K562 (cell line): ENCODE results near the gene SCML2. TPM values are rescaled to one million over a fixed set of nuclear protein-coding genes. Genes with fewer than 3 reads are reported as not detected.

ENCODE experiments used
- ADNP ChIP-seq: fragments of 200-800 bp; sonication (Bioruptor generic); IDR thresholded peaks from 2 replicates; pipeline ENCODE4 v1.6.1; 2016; ENCODE audit warnings: missing genetic modification characterization, missing compliant biosample characterization
- ARID2 ChIP-seq: fragments of 450-650 bp; IDR thresholded peaks from 2 replicates; pipeline ENCODE4 v1.6.1; 2017; ENCODE audit warnings: antibody characterized with exemption, mild to moderate bottlenecking
- ATF3 ChIP-seq, 2 experiments: fragments of 450-650 bp in 1 of 2; sonication (generic) in 1 of 2; formaldehyde crosslinking in 1 of 2; IDR thresholded peaks in 1 of 2; conservative IDR thresholded peaks in 1 of 2; 2 replicates each; pipeline versions ENCODE4 v1.6.1 to v1.8.1; 2016 to 2023; ENCODE audit warnings: mild to moderate bottlenecking in 2 of 2, moderate library complexity in 2 of 2, inconsistent platforms in 1 of 2, missing genetic modification reagents in 1 of 2
- CC2D1A ChIP-seq: fragments of 450-650 bp; IDR thresholded peaks from 2 replicates; pipeline ENCODE4 v1.6.1; 2017; ENCODE audit warnings: mild to moderate bottlenecking
- CREBBP ChIP-seq: IDR thresholded peaks from one replicate; pipeline ENCODE4 v1.6.1; 2012; ENCODE audit warnings: low read depth, mild to moderate bottlenecking, control low read depth, inconsistent platforms, low read length
- CXXC5 ChIP-seq: fragments of 250-450 bp; sonication (Bioruptor Pico); IDR thresholded peaks from 2 replicates; pipeline ENCODE4 v1.8.0; 2022; ENCODE audit warnings: inconsistent platforms, mild to moderate bottlenecking, moderate library complexity
- DLX4 ChIP-seq: fragments of 250-450 bp; sonication (Bioruptor Pico); IDR thresholded peaks from 2 replicates; pipeline ENCODE4 v1.6.1; 2021; ENCODE audit warnings: mild to moderate bottlenecking
- EZH2 ChIP-seq: IDR thresholded peaks from 2 replicates; pipeline ENCODE4 v1.6.1; 2012; ENCODE audit warnings: low read depth, mild to moderate bottlenecking, inconsistent platforms, low read length, borderline replicate concordance
- HMBOX1 ChIP-seq: sonication (generic); IDR thresholded peaks from 2 replicates; pipeline ENCODE4 v1.6.1; 2016
- HNRNPL ChIP-seq: fragments of 200-400 bp; formaldehyde crosslinking; IDR thresholded peaks from 2 replicates; pipeline ENCODE4 v1.6.1; 2017; ENCODE audit warnings: low read depth, mild to moderate bottlenecking, low read length
- HNRNPLL ChIP-seq: fragments of 200-400 bp; formaldehyde crosslinking; IDR thresholded peaks from 2 replicates; pipeline ENCODE4 v1.6.1; 2017; ENCODE audit warnings: low read length, low read depth, mild to moderate bottlenecking; ENCODE audit not compliant: poor library complexity, severe bottlenecking
- HNRNPUL1 ChIP-seq: fragments of 200-400 bp; formaldehyde crosslinking; IDR thresholded peaks from 2 replicates; pipeline ENCODE4 v1.6.1; 2017; ENCODE audit warnings: low read length
- KDM4B ChIP-seq, 2 experiments: fragments of 450-650 bp in 1 of 2; sonication (generic) in 1 of 2; IDR thresholded peaks; 2 replicates each; pipeline ENCODE4 v1.6.1; 2016 to 2017; ENCODE audit warnings: borderline replicate concordance in 2 of 2, antibody characterized with exemption in 1 of 2, low read depth in 1 of 2, mild to moderate bottlenecking in 1 of 2
- MAFF ChIP-seq: IDR thresholded peaks from 2 replicates; pipeline ENCODE4 v1.6.1; 2012; ENCODE audit warnings: low read length, improper control_type of control experiment
- MAZ ChIP-seq, 2 experiments: fragments of 450-650 bp in 1 of 2; sonication (generic) in 1 of 2; formaldehyde crosslinking; IDR thresholded peaks in 1 of 2; conservative IDR thresholded peaks in 1 of 2; 2 replicates each; pipeline versions ENCODE4 v1.4.0 to v1.5.0; 2020; ENCODE audit warnings: mild to moderate bottlenecking in 1 of 2, missing genetic modification reagents in 1 of 2
- MCM7 ChIP-seq, 2 experiments: fragments of 450-650 bp; IDR thresholded peaks; 2 replicates each; pipeline ENCODE4 v1.6.1; 2016 to 2018
- NCOA1 ChIP-seq: fragments of 450-650 bp; IDR thresholded peaks from 2 replicates; pipeline ENCODE4 v1.6.1; 2016; ENCODE audit warnings: low read depth
- NCOA6 ChIP-seq: fragments of 450-650 bp; IDR thresholded peaks from 2 replicates; pipeline ENCODE4 v1.6.1; 2017; ENCODE audit warnings: mild to moderate bottlenecking
- NFE2 ChIP-seq: IDR thresholded peaks from 2 replicates; pipeline ENCODE4 v1.6.1; 2014; ENCODE audit warnings: antibody characterized with exemption, low read depth
- PRPF4 ChIP-seq: fragments of 200-400 bp; formaldehyde crosslinking; IDR thresholded peaks from one replicate; pipeline ENCODE4 v1.6.1; 2017; ENCODE audit warnings: low read length, low read depth, mild to moderate bottlenecking; ENCODE audit not compliant: insufficient read depth, poor library complexity, severe bottlenecking
- RBM22 ChIP-seq: fragments of 200-400 bp; formaldehyde crosslinking; IDR thresholded peaks from 2 replicates; pipeline ENCODE4 v1.6.1; 2018; ENCODE audit warnings: low read length, low read depth; ENCODE audit not compliant: poor library complexity, severe bottlenecking
- TRIM28 ChIP-seq: fragments of 450-650 bp; IDR thresholded peaks from 2 replicates; pipeline ENCODE4 v1.6.1; 2017
- ZBTB17 ChIP-seq: fragments of 450-650 bp; formaldehyde crosslinking; IDR thresholded peaks from 2 replicates; pipeline ENCODE4 v1.4.0; 2020; ENCODE audit warnings: mild to moderate bottlenecking
- ZBTB7A ChIP-seq: IDR thresholded peaks from 2 replicates; pipeline ENCODE4 v1.6.1; 2011; ENCODE audit warnings: low read depth, mild to moderate bottlenecking, low read length, moderate library complexity, borderline replicate concordance; ENCODE audit not compliant: control insufficient read depth
- ZC3H4 ChIP-seq: sonication (generic); formaldehyde crosslinking; IDR thresholded peaks from 2 replicates; pipeline ENCODE4 v1.9.0; 2021; ENCODE audit warnings: missing genetic modification reagents, borderline replicate concordance
- ZNF121 ChIP-seq: sonication (generic); formaldehyde crosslinking; conservative IDR thresholded peaks from 2 replicates; pipeline ENCODE4 v1.8.0; 2022; ENCODE audit warnings: missing genetic modification reagents
- ZNF124 ChIP-seq: sonication (generic); formaldehyde crosslinking; IDR thresholded peaks from 2 replicates; pipeline ENCODE4 v1.8.1; 2022; ENCODE audit warnings: missing genetic modification reagents
- ZNF263 ChIP-seq: sonication (generic); formaldehyde crosslinking; IDR thresholded peaks from 2 replicates; pipeline ENCODE4 v1.8.0; 2022; ENCODE audit warnings: mild to moderate bottlenecking, missing genetic modification reagents, borderline replicate concordance
- ZNF551 ChIP-seq: fragments of 250-450 bp; sonication (Bioruptor Pico); IDR thresholded peaks from 2 replicates; pipeline ENCODE4 v1.5.0; 2021; ENCODE audit warnings: mild to moderate bottlenecking, moderate library complexity
- polyA plus RNA-seq, 8 experiments: library from polyadenylated mRNA; depleted of rRNA in 4 of 8; stranded (reverse) in 5 of 8; unstranded in 3 of 8; fragments of >200 nt; fragmentation: Nextera tagmentation in 2 of 8; fragmentation: Illumina TruSeq in 1 of 8; extraction: Ambion mirVana in 2 of 8; extraction: Trizol in 1 of 8; gene quantifications; 2 replicates each; pipeline versions ENCODE4 v1.2.1 to v1.2.3, GENCODE V29; 2011 to 2014; ENCODE audit warnings: inconsistent platforms in 1 of 8, missing spikeins in 1 of 8
- total RNA-seq, 7 experiments: library from RNA; depleted of rRNA in 6 of 7; stranded (reverse); fragments of >200 nt in 6 of 7; fragmentation: Illumina TruSeq in 2 of 7; extraction: Trizol in 2 of 7; gene quantifications; 2 replicates each; pipeline versions ENCODE4 v1.2.1 to v1.2.3, GENCODE V29; 2011 to 2021; ENCODE audit warnings: low replicate concordance in 1 of 7

The SCML2 gene
- total and polyA plus RNA-seq, 9 of the 15 experiments (the other 6 are each of a cell fraction or from before 2014, with no cell fraction given), result 15.1 to 30.8 (median 22.9) TPM

GRCh38 chrX:18353931-18354368 is 538 bp downstream of the SCML2 start (continued):
- no peak for TF ChIP-seq ATF3 (IDR thresholded peaks at IDR 0.05)
- no peak for TF ChIP-seq ATF3 (CRISPR knock-in tag; conservative IDR thresholded peaks at IDR 0.05)
- TF ChIP-seq ZNF121, result no peak
- TF ChIP-seq PRPF4, result no peak
- no peak for TF ChIP-seq NCOA1
- TF ChIP-seq EZH2, result no peak
- no peak for TF ChIP-seq HMBOX1
- no peak for TF ChIP-seq NFE2
- no peak for TF ChIP-seq ZC3H4 (CRISPR knock-in tag)
- no peak for TF ChIP-seq MAFF
- TF ChIP-seq CXXC5 (CRISPR knock-in tag), result peak; percentile 21
- no peak for TF ChIP-seq ADNP (tag)
- TF ChIP-seq NCOA6, result no peak
- TF ChIP-seq ZNF124, result no peak
- TF ChIP-seq ZBTB17 (CRISPR knock-in tag), result no peak
- TF ChIP-seq ZNF263 (CRISPR knock-in tag), result no peak
- no peak for TF ChIP-seq KDM4B (IDR thresholded peaks at IDR 0.05; ENCODE audit: borderline replicate concordance in 2 of 2, low read depth in 1 of 2)
- TF ChIP-seq CC2D1A, result no peak
- TF ChIP-seq DLX4 (CRISPR knock-in tag), result no peak
- no peak for TF ChIP-seq ZNF551
- 0 out of 2 replicates have a peak, but pooled peaks have one; percentile 33 for TF ChIP-seq HNRNPL
- no peak for TF ChIP-seq TRIM28
- TF ChIP-seq MAZ (CRISPR knock-in tag; conservative IDR thresholded peaks at IDR 0.05 in 1 of 2, IDR thresholded peaks at IDR 0.05 in 1 of 2), result peak in 1 of 2 experiments; percentile 44; a peak in 1 of 4 replicates
- no peak for TF ChIP-seq MCM7 (IDR thresholded peaks at IDR 0.05)
- peak; percentile 37 for TF ChIP-seq HNRNPLL
- no peak for TF ChIP-seq CREBBP
- no peak for TF ChIP-seq RBM22
- TF ChIP-seq HNRNPUL1, result no peak
- TF ChIP-seq ARID2, result no peak
- peak; percentile 75; the same call in 1 of the 2 replicates for TF ChIP-seq ZBTB7A
